Measurements from ENCODE around the gene IQGAP1. TPM values are rescaled to one million over a fixed set of nuclear protein-coding genes. Genes with fewer than 3 reads are reported as not detected.
A peak's percentile ranks its signal among the peaks of the same experiment; 100 is the strongest.

Gene IQGAP1
- total RNA-seq, 3 donors from 2014 or later (not counting 1 experiment from before 2014, with no cell fraction given): 431 to 493 (median 446) TPM

DNA sequence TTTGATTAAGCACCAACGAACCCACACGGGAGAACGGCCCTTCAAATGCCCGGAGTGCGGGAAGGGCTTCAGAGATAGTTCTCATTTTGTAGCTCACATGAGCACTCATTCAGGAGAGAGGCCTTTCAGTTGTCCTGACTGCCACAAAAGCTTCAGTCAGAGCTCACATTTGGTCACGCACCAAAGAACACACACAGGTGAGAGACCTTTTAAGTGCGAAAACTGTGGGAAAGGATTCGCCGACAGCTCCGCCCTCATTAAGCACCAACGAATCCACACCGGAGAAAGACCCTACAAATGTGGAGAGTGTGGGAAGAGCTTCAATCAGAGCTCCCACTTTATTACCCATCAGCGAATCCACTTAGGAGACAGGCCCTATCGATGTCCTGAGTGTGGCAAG is 27.3 kb upstream of the IQGAP1 start:
- Histone ChIP-seq H3K36me3 (ENCODE audit: control insufficient read depth, insufficient read depth, low read length) (no peaks in the 10 kb centered on the region), H3K9me3 (ENCODE audit: control insufficient read depth, insufficient read depth, low read length) (no peaks in the 10 kb centered on the region), H3K27ac (ENCODE audit: low read length) (no peak overlapping the region), H3K4me1 (ENCODE audit: control insufficient read depth, insufficient read depth, low read length) (peaks cover 13% of the 10 kb centered on the region), H3K27me3 (ENCODE audit: control insufficient read depth, insufficient read depth, low read length) (no peaks in the 10 kb centered on the region), H3K4me3 (ENCODE audit: low read length) (no peak overlapping the region)
- TF ChIP-seq, protein P1, sequence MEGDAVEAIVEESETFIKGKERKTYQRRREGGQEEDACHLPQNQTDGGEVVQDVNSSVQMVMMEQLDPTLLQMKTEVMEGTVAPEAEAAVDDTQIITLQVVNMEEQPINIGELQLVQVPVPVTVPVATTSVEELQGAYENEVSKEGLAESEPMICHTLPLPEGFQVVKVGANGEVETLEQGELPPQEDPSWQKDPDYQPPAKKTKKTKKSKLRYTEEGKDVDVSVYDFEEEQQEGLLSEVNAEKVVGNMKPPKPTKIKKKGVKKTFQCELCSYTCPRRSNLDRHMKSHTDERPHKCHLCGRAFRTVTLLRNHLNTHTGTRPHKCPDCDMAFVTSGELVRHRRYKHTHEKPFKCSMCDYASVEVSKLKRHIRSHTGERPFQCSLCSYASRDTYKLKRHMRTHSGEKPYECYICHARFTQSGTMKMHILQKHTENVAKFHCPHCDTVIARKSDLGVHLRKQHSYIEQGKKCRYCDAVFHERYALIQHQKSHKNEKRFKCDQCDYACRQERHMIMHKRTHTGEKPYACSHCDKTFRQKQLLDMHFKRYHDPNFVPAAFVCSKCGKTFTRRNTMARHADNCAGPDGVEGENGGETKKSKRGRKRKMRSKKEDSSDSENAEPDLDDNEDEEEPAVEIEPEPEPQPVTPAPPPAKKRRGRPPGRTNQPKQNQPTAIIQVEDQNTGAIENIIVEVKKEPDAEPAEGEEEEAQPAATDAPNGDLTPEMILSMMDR (IDR thresholded peaks at IDR 0.05): no peak
- H3K4me3 Mint-ChIP-seq: no peak overlapping the region
- H3K9me3 Mint-ChIP-seq: no peaks in the 10 kb centered on the region
- no peaks in the 10 kb centered on the region for H3K36me3 Mint-ChIP-seq
- H3K27ac Mint-ChIP-seq: peak overlapping the region in 1 of 2 donors; percentile 61
- DNase-seq (no peak), ATAC-seq (no peak)
- peaks cover 24 to 28% of the 10 kb centered on the region in 2 donors for H3K4me1 Mint-ChIP-seq
- 96% methylated on average over 14 of the region's 14 CpGs for WGBS (ENCODE audit: insufficient coverage)
- intact Hi-C loops (cut with micrococcal nuclease): loop anchor here (5.0 kb wide), 3 partner anchors 38 to 77 kb away; no protein-coding TSS in a partner anchor
- no peaks in the 10 kb centered on the region for H3K27me3 Mint-ChIP-seq (ENCODE audit: low read depth in 2 of 2)

DNA sequence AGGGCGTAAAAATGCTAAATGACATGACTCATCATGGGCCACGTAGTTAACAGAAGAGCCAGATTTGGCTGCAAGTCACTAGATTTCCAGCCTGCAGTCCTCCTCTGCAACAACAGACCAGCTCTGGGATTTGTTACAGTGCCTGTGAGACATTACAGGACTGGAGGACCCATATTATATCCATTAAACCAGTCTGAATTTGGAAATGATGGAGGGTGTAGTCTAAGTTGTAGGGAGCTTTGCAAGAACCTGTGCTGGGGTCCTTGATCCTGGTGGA is 25.2 kb upstream of the IQGAP1 start:
- 32% methylated on average over 2 of the region's 2 CpGs for WGBS (ENCODE audit: insufficient coverage)
- H3K4me3 Mint-ChIP-seq: peak overlapping the region; percentile 9
- intact Hi-C loops (cut with micrococcal nuclease): loop anchor here (1.0 to 5.0 kb wide), 6 partner anchors 14 to 119 kb away; no protein-coding TSS in a partner anchor
- no peaks in the 10 kb centered on the region for H3K36me3 Mint-ChIP-seq
- H3K27ac Mint-ChIP-seq: peak overlapping the region; percentile 64 to 78
- DNase-seq (no peak), ATAC-seq (peak in 1 of 3 donors; percentile 46)
- Histone ChIP-seq H3K27me3 (ENCODE audit: control insufficient read depth, insufficient read depth, low read length) (no peaks in the 10 kb centered on the region), H3K9me3 (ENCODE audit: control insufficient read depth, insufficient read depth, low read length) (no peaks in the 10 kb centered on the region), H3K4me1 (ENCODE audit: control insufficient read depth, insufficient read depth, low read length) (peaks cover 13% of the 10 kb centered on the region), H3K4me3 (ENCODE audit: low read length) (no peak overlapping the region), H3K36me3 (ENCODE audit: control insufficient read depth, insufficient read depth, low read length) (no peaks in the 10 kb centered on the region), H3K27ac (ENCODE audit: low read length) (no peak overlapping the region)
- no peaks in the 10 kb centered on the region for H3K27me3 Mint-ChIP-seq (ENCODE audit: low read depth in 2 of 2)
- peaks cover 24 to 36% of the 10 kb centered on the region in 2 donors for H3K4me1 Mint-ChIP-seq
- TF ChIP-seq, protein P1 (IDR thresholded peaks at IDR 0.05): no peak
- H3K9me3 Mint-ChIP-seq: no peaks in the 10 kb centered on the region

DNA sequence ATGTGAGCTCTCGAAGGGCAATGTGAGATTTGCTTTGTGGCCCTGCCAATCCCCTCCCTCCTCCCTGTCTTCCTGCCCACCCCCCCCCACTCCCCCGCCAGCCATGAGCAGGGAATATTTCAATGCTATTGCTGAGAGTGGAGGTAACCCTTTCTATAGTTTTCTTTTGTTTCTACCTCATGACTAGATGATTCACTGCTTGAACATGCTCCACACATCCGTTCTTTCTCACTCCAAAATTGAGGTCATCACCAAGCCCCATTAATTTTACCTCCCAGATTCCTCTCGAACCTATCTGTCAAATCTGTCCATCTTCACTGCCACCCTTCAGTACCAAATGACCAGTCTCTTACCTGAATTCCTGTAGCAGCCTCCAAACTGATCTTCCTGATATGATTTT is 23.8 kb upstream of the IQGAP1 start:
- Histone ChIP-seq H3K27ac (ENCODE audit: low read length) (no peak overlapping the region), H3K27me3 (ENCODE audit: control insufficient read depth, insufficient read depth, low read length) (no peaks in the 10 kb centered on the region), H3K4me3 (ENCODE audit: low read length) (no peak overlapping the region), H3K9me3 (ENCODE audit: control insufficient read depth, insufficient read depth, low read length) (no peaks in the 10 kb centered on the region), H3K36me3 (ENCODE audit: control insufficient read depth, insufficient read depth, low read length) (no peaks in the 10 kb centered on the region), H3K4me1 (ENCODE audit: control insufficient read depth, insufficient read depth, low read length) (peaks cover 13% of the 10 kb centered on the region)
- 90% methylated on average over 2 of the region's 4 CpGs for WGBS (ENCODE audit: insufficient coverage)
- TF ChIP-seq, protein P1 (IDR thresholded peaks at IDR 0.05): no peak
- H3K4me3 Mint-ChIP-seq: no peak overlapping the region
- no peaks in the 10 kb centered on the region for H3K27me3 Mint-ChIP-seq (ENCODE audit: low read depth in 2 of 2)
- H3K4me1 Mint-ChIP-seq: peaks cover 24 to 36% of the 10 kb centered on the region in 2 donors
- H3K36me3 Mint-ChIP-seq: no peaks in the 10 kb centered on the region
- H3K9me3 Mint-ChIP-seq: no peaks in the 10 kb centered on the region
- ATAC-seq (no peak), DNase-seq (no peak)
- intact Hi-C loops (cut with micrococcal nuclease): loop anchor here (5.0 kb wide), 3 partner anchors 38 to 73 kb away; no protein-coding TSS in a partner anchor
- peak overlapping the region in 1 of 2 donors; percentile 27 for H3K27ac Mint-ChIP-seq

DNA sequence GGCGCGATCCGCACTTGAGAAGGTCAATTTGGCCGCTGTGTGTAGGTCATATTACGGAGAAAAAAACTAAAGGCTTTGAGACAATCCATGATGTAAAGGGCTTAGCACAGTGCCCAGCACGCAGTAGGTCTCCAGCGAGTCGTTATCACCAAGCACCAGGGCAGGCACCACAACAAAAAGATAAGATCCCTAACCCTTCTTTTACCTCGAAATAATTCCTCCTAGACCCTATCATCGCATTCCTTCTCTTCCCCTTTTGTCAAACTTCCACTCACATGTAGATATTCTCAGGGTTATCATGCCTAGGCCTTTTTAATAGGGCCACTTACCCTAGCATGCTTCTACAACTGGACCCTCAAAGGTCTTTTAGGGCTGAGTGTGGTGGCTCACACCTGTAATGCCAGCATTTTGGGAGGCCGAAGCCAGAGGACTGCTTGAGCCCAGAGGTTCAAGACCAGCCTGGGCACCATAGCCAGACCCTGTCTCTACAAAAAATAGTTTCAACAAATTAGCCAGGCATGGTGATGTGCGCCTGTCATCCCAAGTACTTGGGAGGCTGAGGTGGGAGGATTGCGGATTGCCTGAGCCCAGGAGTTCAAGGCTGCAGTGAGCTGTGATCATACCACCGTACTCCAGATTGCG is 22.5 kb upstream of the IQGAP1 start:
- peaks cover 17 to 30% of the 10 kb centered on the region in 2 donors for H3K4me1 Mint-ChIP-seq
- TF ChIP-seq, protein P1 (IDR thresholded peaks at IDR 0.05): no peak
- intact Hi-C loops (cut with micrococcal nuclease): no loop called here
- Histone ChIP-seq H3K4me3 (ENCODE audit: low read length) (no peak overlapping the region), H3K27me3 (ENCODE audit: control insufficient read depth, insufficient read depth, low read length) (no peaks in the 10 kb centered on the region), H3K27ac (ENCODE audit: low read length) (no peak overlapping the region), H3K4me1 (ENCODE audit: control insufficient read depth, insufficient read depth, low read length) (peaks cover 7% of the 10 kb centered on the region), H3K9me3 (ENCODE audit: control insufficient read depth, insufficient read depth, low read length) (no peaks in the 10 kb centered on the region), H3K36me3 (ENCODE audit: control insufficient read depth, insufficient read depth, low read length) (no peaks in the 10 kb centered on the region)
- 96% methylated on average over 15 of the region's 15 CpGs for WGBS (ENCODE audit: insufficient coverage)
- H3K27me3 Mint-ChIP-seq (ENCODE audit: low read depth in 2 of 2): no peaks in the 10 kb centered on the region
- no peak for DNase-seq
- H3K27ac Mint-ChIP-seq: no peak overlapping the region
- no peak for ATAC-seq
- no peaks in the 10 kb centered on the region for H3K9me3 Mint-ChIP-seq
- H3K4me3 Mint-ChIP-seq: no peak overlapping the region
- no peaks in the 10 kb centered on the region for H3K36me3 Mint-ChIP-seq
